Mucosa of rectum (tissue), 2 donors: ENCODE results near the gene CRYGN.

Experiments
- H3K27ac ChIP-seq, 2 donors: one replicate each; pipeline ENCODE4 v1.7.0; 2013; ENCODE audit warnings: inconsistent platforms in 2 of 2, low read depth in 2 of 2, low read length in 2 of 2
- H3K27me3 ChIP-seq, 2 donors: one replicate each; pipeline ENCODE4 v1.7.0; 2013; ENCODE audit warnings: low read length in 2 of 2; ENCODE audit not compliant: control insufficient read depth in 2 of 2, insufficient read depth in 2 of 2
- H3K36me3 ChIP-seq, 2 donors: one replicate each; pipeline ENCODE4 v1.7.0; 2013; ENCODE audit warnings: low read length in 2 of 2; ENCODE audit not compliant: control insufficient read depth in 2 of 2, insufficient read depth in 2 of 2
- H3K4me1 ChIP-seq, 2 donors: one replicate each; pipeline ENCODE4 v1.7.0; 2013; ENCODE audit warnings: low read length in 2 of 2, mild to moderate bottlenecking in 1 of 2; ENCODE audit not compliant: control insufficient read depth in 2 of 2, insufficient read depth in 2 of 2
- H3K4me3 ChIP-seq, 2 donors: one replicate each; pipeline ENCODE4 v1.7.0; 2013; ENCODE audit warnings: low read length in 2 of 2
- H3K9ac ChIP-seq, 2 donors: one replicate each; pipeline ENCODE4 v1.7.0; 2013; ENCODE audit warnings: low read length in 2 of 2, low read depth in 1 of 2, mild to moderate bottlenecking in 1 of 2
- H3K9me3 ChIP-seq, 2 donors: one replicate each; pipeline ENCODE4 v1.7.0; 2013; ENCODE audit warnings: low read length in 2 of 2; ENCODE audit not compliant: control insufficient read depth in 2 of 2
- donor health status: healthy.
- donor health status: Normal muscosa, but diverticular disease.

The CRYGN gene

GRCh38 chr7:151385626-151386300, 54.2 kb downstream of the CRYGN start:
- Histone ChIP-seq H3K9me3 (no peaks in the 10 kb centered on the region), H3K9ac (no peak overlapping the region), H3K27me3 (peaks cover 14 to 16% of the 10 kb centered on the region in 2 donors), H3K4me1 (peaks cover 0 to 5% of the 10 kb centered on the region in 2 donors), H3K36me3 (no peaks in the 10 kb centered on the region), H3K4me3 (no peak overlapping the region), H3K27ac (no peak overlapping the region)

DNA sequence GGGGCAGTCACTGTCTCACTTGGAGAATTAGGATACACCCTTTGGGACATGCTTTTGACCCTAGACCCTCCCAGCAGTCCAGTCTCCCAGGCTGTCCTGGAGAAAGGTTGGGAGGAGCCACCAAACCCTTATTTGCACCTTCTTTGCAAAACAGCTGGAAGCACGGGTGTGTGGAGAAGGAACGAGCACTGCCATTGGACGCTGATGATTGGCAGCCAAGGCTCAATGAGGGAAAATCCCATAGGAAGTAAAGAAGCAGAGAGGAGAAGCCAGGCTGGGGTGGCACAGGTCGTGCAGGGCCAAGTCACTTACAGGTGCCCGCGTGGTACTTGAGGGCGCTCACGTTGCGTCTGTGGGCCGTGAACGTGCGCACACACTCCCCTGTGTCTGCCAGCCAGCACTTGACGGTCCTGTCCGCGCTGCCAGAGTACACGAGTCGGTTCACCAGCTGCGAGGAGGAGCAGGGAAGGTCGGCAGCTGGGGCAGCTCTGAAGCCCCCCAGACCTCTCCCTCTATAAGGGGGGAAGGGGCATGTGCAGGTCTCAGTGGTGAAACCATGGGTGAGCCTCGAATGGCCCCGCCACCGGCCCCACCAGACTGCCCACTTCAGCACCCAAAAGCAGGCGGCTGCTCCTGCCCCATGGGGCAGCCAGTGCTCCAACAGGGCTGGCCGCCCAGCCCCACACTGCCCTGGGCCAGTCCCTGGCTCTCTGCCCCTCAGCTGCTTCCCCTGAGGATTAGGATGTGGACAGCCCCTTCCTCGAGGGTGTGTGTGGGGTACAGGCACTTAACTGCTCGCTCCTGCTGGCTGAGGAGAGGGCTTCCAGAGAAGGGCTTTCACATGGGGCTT, 54.9 kb downstream of the CRYGN start:
- Histone ChIP-seq H3K4me3 (no peak overlapping the region), H3K9ac (no peak overlapping the region)

DNA sequence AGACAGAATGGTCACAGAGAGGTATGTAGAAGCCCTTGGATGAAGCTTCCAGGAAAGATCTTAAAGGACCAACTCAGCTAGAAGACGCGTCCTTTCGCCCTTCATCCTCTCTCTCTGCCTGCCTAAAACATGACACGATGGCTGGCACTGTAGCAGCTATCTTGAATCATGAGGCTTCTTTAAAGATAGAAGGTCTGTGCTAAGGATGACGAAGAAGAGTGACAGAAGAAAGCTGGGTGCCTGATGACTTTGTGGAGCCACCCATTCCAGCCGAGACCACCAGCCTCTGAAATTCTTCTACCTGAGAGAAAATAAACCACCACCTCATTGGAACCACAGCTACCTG, 55.6 kb downstream of the CRYGN start:
- H3K27ac ChIP-seq: no peak overlapping the region
- H3K9me3 ChIP-seq: no peaks in the 10 kb centered on the region
- peaks cover 0 to 5% of the 10 kb centered on the region in 2 donors for H3K4me1 ChIP-seq
- H3K27me3 ChIP-seq: peaks cover 14 to 16% of the 10 kb centered on the region in 2 donors
- H3K9ac ChIP-seq: no peak overlapping the region
- H3K36me3 ChIP-seq: no peaks in the 10 kb centered on the region
- H3K4me3 ChIP-seq: no peak overlapping the region

More for the DNA sequence above, 54.9 kb downstream of the CRYGN start:
- peaks cover 0 to 5% of the 10 kb centered on the region in 2 donors for H3K4me1 ChIP-seq
- H3K27me3 ChIP-seq: peaks cover 14 to 16% of the 10 kb centered on the region in 2 donors
- no peak overlapping the region for H3K27ac ChIP-seq
- no peaks in the 10 kb centered on the region for H3K9me3 ChIP-seq
- no peaks in the 10 kb centered on the region for H3K36me3 ChIP-seq

DNA sequence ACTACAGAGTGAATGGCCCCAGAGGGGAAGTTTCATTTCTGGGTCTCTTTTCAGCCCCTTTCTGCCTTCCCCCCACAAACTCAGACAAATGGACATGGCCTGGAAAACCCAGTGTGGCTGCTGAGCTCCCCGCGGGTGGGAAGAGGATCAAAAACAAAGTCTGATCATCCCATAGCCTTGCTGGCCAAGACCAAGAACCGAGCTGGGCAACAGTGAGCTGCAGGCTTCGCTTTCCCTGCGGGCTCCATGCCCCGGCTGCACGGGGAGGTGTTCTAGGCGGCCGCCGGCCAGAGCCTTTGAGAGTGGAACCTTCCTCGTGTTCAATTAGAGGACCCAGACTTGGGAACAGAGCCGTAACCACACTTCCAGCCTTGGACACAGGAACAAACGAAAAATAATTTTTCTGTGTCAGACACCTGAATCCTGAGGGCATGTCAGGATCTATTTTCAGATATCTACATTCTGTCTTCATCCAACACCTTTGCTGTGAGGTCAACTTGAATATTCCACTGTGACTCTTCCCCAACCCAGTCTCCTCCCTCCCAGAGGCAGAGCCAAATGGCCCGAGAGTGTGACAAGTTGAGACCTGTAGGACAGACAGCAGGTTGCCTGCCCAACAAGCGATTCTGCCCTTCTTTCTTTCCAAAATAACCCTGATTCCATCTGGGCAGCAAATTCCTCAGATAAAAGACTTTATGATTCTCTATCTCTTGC, 56.1 kb downstream of the CRYGN start:
- Histone ChIP-seq H3K9me3 (no peaks in the 10 kb centered on the region), H3K9ac (no peak overlapping the region), H3K36me3 (no peaks in the 10 kb centered on the region), H3K4me1 (peaks cover 0 to 5% of the 10 kb centered on the region in 2 donors), H3K27me3 (peaks cover 14 to 16% of the 10 kb centered on the region in 2 donors), H3K27ac (no peak overlapping the region), H3K4me3 (no peak overlapping the region)

DNA sequence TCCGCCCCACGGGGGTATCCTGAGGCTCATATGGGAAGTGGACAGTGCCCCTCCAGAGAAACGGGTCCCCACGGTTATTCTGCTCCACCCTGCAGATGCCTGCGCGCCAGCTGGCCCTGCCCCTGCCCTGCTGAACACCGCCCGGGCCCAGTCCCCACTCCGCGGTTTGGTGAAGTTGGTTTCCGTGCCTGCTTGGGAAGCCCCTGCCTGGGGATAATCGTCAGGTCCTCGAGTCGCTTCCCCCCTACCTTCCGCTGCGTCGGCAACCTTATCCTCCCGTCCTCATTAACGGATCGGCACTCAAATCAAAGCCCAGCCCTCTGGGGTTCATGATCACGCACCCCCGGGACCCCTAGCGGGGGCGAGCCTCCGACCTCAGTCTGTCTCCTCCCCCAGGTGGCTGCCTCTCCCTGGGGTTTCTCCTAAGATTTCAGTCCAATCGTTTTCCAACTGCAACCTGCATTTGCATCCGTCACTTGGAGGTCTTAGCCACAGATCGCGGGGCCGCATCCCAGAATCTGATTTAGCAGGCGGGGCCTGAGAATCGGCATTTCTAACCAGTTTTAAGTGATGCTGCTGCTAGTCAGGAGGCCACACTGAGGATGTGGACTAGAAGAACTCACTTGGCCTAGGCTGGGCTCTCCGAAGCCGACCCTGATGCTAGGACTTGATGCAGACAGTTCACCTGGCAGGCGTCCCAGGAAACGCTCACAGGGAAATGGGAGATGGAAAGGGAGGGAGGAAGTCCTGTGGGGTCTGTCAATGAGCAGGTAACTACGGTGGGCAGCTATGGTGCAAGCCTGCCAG, 57.7 kb downstream of the CRYGN start:
- no peaks in the 10 kb centered on the region for H3K9me3 ChIP-seq
- H3K27me3 ChIP-seq: peaks cover 14 to 16% of the 10 kb centered on the region in 2 donors
- peaks cover 0 to 5% of the 10 kb centered on the region in 2 donors for H3K4me1 ChIP-seq
- H3K27ac ChIP-seq: no peak overlapping the region
- H3K4me3 ChIP-seq: peak overlapping the region in 1 of 2 donors; percentile 20
- peaks cover 9 to 10% of the 10 kb centered on the region in 2 donors for H3K36me3 ChIP-seq
- H3K9ac ChIP-seq: no peak overlapping the region

DNA sequence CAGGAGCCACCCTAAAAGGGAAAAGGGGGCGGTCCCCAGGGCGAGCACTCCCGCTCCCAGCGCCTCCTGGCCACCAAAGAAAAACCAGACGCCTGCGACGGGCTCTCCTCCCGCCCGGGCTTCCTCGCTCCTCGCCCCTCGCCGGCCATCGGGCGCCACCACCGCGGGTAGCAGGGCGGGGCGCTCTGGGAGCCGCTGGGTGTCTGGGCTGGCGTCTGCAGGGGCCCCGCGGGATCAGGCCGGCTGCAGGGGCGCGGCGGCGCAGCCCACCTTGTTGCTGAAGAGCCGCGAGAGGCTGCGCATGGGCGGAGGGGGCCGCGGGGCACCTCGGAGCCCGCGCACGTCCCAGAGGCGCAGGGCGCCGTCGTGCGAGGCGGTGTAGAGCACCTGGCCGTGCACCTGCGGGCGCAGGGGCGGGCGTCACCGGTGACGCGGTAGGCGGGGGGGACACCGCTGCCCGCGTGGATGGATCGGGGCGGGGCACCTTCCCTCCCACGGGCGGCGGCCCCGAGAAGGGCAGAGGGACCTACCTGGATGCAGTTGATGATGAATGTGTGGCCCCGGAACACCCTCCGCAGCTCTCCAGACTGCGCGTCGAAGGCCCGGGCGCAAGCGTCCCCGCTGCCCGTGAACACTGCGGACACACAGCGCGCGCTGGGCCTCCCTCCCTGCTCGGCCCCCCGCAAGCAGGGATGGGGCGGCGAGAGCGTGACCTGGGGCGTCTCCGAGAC, 58.4 kb downstream of the CRYGN start:
- Histone ChIP-seq H3K9me3 (no peaks in the 10 kb centered on the region), H3K4me1 (peaks cover 0 to 5% of the 10 kb centered on the region in 2 donors), H3K9ac (no peak overlapping the region), H3K27ac (no peak overlapping the region), H3K36me3 (peaks cover 16% of the 10 kb centered on the region in 2 donors), H3K4me3 (peak overlapping the region in 1 of 2 donors; percentile 20), H3K27me3 (peaks cover 14 to 16% of the 10 kb centered on the region in 2 donors)

GRCh38 chr7:151381098-151381347, 58.9 kb downstream of the CRYGN start:
- peaks cover 14 to 16% of the 10 kb centered on the region in 2 donors for H3K27me3 ChIP-seq
- no peak overlapping the region for H3K4me3 ChIP-seq
- peaks cover 0 to 5% of the 10 kb centered on the region in 2 donors for H3K4me1 ChIP-seq
- H3K27ac ChIP-seq: no peak overlapping the region
- H3K9ac ChIP-seq: no peak overlapping the region
- H3K9me3 ChIP-seq: no peaks in the 10 kb centered on the region
- peaks cover 20 to 21% of the 10 kb centered on the region in 2 donors for H3K36me3 ChIP-seq

GRCh38 chr7:151380199-151381097, 59.5 kb downstream of the CRYGN start:
- H3K4me1 ChIP-seq: peaks cover 0 to 5% of the 10 kb centered on the region in 2 donors
- peaks cover 22 to 26% of the 10 kb centered on the region in 2 donors for H3K36me3 ChIP-seq
- H3K9me3 ChIP-seq: no peaks in the 10 kb centered on the region
- no peak overlapping the region for H3K9ac ChIP-seq
- H3K27ac ChIP-seq: no peak overlapping the region
- no peak overlapping the region for H3K4me3 ChIP-seq
- peaks cover 14 to 16% of the 10 kb centered on the region in 2 donors for H3K27me3 ChIP-seq
